Subcutaneous abdominal adipose tissue (tissue), 5 donors: Measurements from ENCODE around the gene RHOXF2B.
A peak's percentile ranks its signal among the peaks of the same experiment; 100 is the strongest.
"Not testable (repeated sequence)": the region's sequence is repeated elsewhere in the genome, so short reads cannot be mapped to it uniquely, and the experiment has no call there.

Experiments used
- H3K27ac ChIP-seq: one replicate; pipeline ENCODE4 v1.7.0; 2013; ENCODE audit warnings: low read depth, mild to moderate bottlenecking, inconsistent platforms, low read length, moderate library complexity
- H3K27me3 ChIP-seq, 5 donors: one replicate each; pipeline ENCODE4 v1.7.0; 2013; ENCODE audit warnings: low read length in 5 of 5, inconsistent platforms in 1 of 5; ENCODE audit not compliant: control insufficient read depth in 5 of 5, insufficient read depth in 4 of 5
- H3K36me3 ChIP-seq, 5 donors: one replicate each; pipeline ENCODE4 v1.7.0; 2013; ENCODE audit warnings: low read length in 5 of 5; ENCODE audit not compliant: control insufficient read depth in 5 of 5, insufficient read depth in 5 of 5
- H3K4me1 ChIP-seq, 5 donors: one replicate each; pipeline ENCODE4 v1.7.0; 2013; ENCODE audit warnings: low read length in 5 of 5, mild to moderate bottlenecking in 3 of 5, moderate library complexity in 1 of 5; ENCODE audit not compliant: control insufficient read depth in 5 of 5, insufficient read depth in 5 of 5
- H3K4me3 ChIP-seq, 5 donors: one replicate each; pipeline ENCODE4 v1.7.0; 2013; ENCODE audit warnings: low read length in 5 of 5, low read depth in 1 of 5
- H3K9ac ChIP-seq, 5 donors: one replicate each; pipeline ENCODE4 v1.7.0; 2013; ENCODE audit warnings: low read length in 5 of 5, mild to moderate bottlenecking in 4 of 5, moderate library complexity in 3 of 5
- H3K9me3 ChIP-seq, 5 donors: one replicate each; pipeline ENCODE4 v1.7.0; 2013; ENCODE audit warnings: low read length in 5 of 5; ENCODE audit not compliant: control insufficient read depth in 5 of 5
- donor health status: healthy.
- donor health status: healthy.
- donor health status: healthy.
- donor health status: healthy.
- donor health status: healthy.

RHOXF2B gene

GRCh38 chrX:120077590-120077989 is at the start of gene RHOXF2B:
TSS of gene RHOXF2B (minus strand) at chrX:120077690. CDS start at chrX:120077552, 138 bp downstream.
- not testable (repeated sequence) for H3K9me3 ChIP-seq, H3K36me3 ChIP-seq, H3K27ac ChIP-seq, H3K4me3 ChIP-seq, H3K9ac ChIP-seq, H3K27me3 ChIP-seq, H3K4me1 ChIP-seq

GRCh38 chrX:120125444-120125843 is 48.0 kb upstream of the RHOXF2B start:
- Histone ChIP-seq H3K27me3 (no peaks in the 10 kb centered on the region), H3K4me3 (peak overlapping the region; percentile 7 to 66 (median 38)), H3K9ac (peak overlapping the region in 2 of 5 donors; percentile 2 to 8), H3K27ac (peak overlapping the region; percentile 60), H3K9me3 (no peaks in the 10 kb centered on the region), H3K36me3 (no peaks in the 10 kb centered on the region), H3K4me1 (peaks cover 0 to 23% (median 18%) of the 10 kb centered on the region in 5 donors)

GRCh38 chrX:120120223-120120622 is 42.7 kb upstream of the RHOXF2B start:
- H3K4me1 ChIP-seq = peaks cover 0 to 10% (median 6%) of the 10 kb centered on the region in 5 donors
- H3K9me3 ChIP-seq = no peaks in the 10 kb centered on the region
- no peak overlapping the region for H3K9ac ChIP-seq
- H3K27me3 ChIP-seq = peaks cover 0 to 2% (median 0%) of the 10 kb centered on the region in 5 donors
- H3K36me3 ChIP-seq = no peaks in the 10 kb centered on the region
- no peak overlapping the region for H3K27ac ChIP-seq
- H3K4me3 ChIP-seq = no peak overlapping the region

- peaks cover 0 to 2% (median 0%) of the 10 kb centered on the region in 5 donors for H3K27me3 ChIP-seq
- H3K4me1 ChIP-seq = peaks cover 0 to 5% (median 0%) of the 10 kb centered on the region in 5 donors
- no peaks in the 10 kb centered on the region for H3K9me3 ChIP-seq
- H3K9ac ChIP-seq = no peak within 1 kb of the TSS
- no peak within 1 kb of the TSS for H3K4me3 ChIP-seq
- no peak within 1 kb of the TSS for H3K27ac ChIP-seq
- no peaks in the 10 kb centered on the region for H3K36me3 ChIP-seq
Measured at GRCh38 chrX:120115438-120115963, 38.0 kb upstream of the RHOXF2B start, which contains the start of gene RHOXF1. TSS of gene RHOXF1 (minus strand) at chrX:120115913. CDS start at chrX:120115862, 51 bp downstream.

- Histone ChIP-seq H3K9me3 (no peaks in the 10 kb centered on the region), H3K9ac (no peak overlapping the region), H3K36me3 (no peaks in the 10 kb centered on the region), H3K27ac (no peak overlapping the region), H3K4me3 (no peak overlapping the region), H3K4me1 (peaks cover 0 to 16% (median 10%) of the 10 kb centered on the region in 5 donors), H3K27me3 (peaks cover 0 to 2% (median 0%) of the 10 kb centered on the region in 5 donors)
Measured at GRCh38 chrX:120111611-120112010, 34.1 kb upstream of the RHOXF2B start.

GRCh38 chrX:120109378-120109777 is 31.9 kb upstream of the RHOXF2B start:
- H3K9ac ChIP-seq = no peak overlapping the region
- no peak overlapping the region for H3K27ac ChIP-seq
- H3K27me3 ChIP-seq = peaks cover 0 to 2% (median 0%) of the 10 kb centered on the region in 5 donors
- no peak overlapping the region for H3K4me3 ChIP-seq
- peaks cover 0 to 7% (median 0%) of the 10 kb centered on the region in 5 donors for H3K9me3 ChIP-seq
- H3K36me3 ChIP-seq = no peaks in the 10 kb centered on the region
- peaks cover 0 to 13% (median 10%) of the 10 kb centered on the region in 5 donors for H3K4me1 ChIP-seq

GRCh38 chrX:120104707-120105106 is 27.2 kb upstream of the RHOXF2B start:
- H3K36me3 ChIP-seq, H3K9ac ChIP-seq, H3K27ac ChIP-seq, H3K4me3 ChIP-seq, H3K27me3 ChIP-seq: not testable (repeated sequence)
- peaks cover 0 to 11% (median 8%) of the 10 kb centered on the region in 5 donors for H3K4me1 ChIP-seq
- H3K9me3 ChIP-seq = peaks cover 0 to 17% (median 12%) of the 10 kb centered on the region in 5 donors

GRCh38 chrX:120101057-120101456 is 23.6 kb upstream of the RHOXF2B start:
- H3K4me1 ChIP-seq, H3K9ac ChIP-seq, H3K27ac ChIP-seq, H3K27me3 ChIP-seq, H3K36me3 ChIP-seq, H3K4me3 ChIP-seq: not testable (repeated sequence)
- H3K9me3 ChIP-seq = peaks cover 0 to 17% (median 12%) of the 10 kb centered on the region in 5 donors

GRCh38 chrX:120090208-120090607 is 12.7 kb upstream of the RHOXF2B start:
- peaks cover 0 to 4% (median 3%) of the 10 kb centered on the region in 5 donors for H3K27me3 ChIP-seq

GRCh38 chrX:120087289-120088017 is 10.0 kb upstream of the RHOXF2B start:
- no peak overlapping the region for H3K27ac ChIP-seq
- no peak overlapping the region for H3K4me3 ChIP-seq
- H3K4me1 ChIP-seq = peaks cover 0 to 7% (median 3%) of the 10 kb centered on the region in 5 donors
- H3K9ac ChIP-seq = peak overlapping the region in 2 of 5 donors; percentile 1 to 8
- H3K27me3 ChIP-seq = peaks cover 0 to 4% (median 3%) of the 10 kb centered on the region in 5 donors
- no peaks in the 10 kb centered on the region for H3K36me3 ChIP-seq
- no peaks in the 10 kb centered on the region for H3K9me3 ChIP-seq

More at GRCh38 chrX:120090208-120090607, 12.7 kb upstream of the RHOXF2B start:
- no peak overlapping the region for H3K27ac ChIP-seq
- H3K36me3 ChIP-seq = no peaks in the 10 kb centered on the region
- no peak overlapping the region for H3K4me3 ChIP-seq
- H3K9ac ChIP-seq = no peak overlapping the region
- H3K9me3 ChIP-seq = no peaks in the 10 kb centered on the region
- peaks cover 0 to 7% (median 3%) of the 10 kb centered on the region in 5 donors for H3K4me1 ChIP-seq
